ENCODE measurements around the gene PRX.
A peak's percentile ranks its signal among the peaks of the same experiment; 100 is the strongest.

PRX gene, protein sequence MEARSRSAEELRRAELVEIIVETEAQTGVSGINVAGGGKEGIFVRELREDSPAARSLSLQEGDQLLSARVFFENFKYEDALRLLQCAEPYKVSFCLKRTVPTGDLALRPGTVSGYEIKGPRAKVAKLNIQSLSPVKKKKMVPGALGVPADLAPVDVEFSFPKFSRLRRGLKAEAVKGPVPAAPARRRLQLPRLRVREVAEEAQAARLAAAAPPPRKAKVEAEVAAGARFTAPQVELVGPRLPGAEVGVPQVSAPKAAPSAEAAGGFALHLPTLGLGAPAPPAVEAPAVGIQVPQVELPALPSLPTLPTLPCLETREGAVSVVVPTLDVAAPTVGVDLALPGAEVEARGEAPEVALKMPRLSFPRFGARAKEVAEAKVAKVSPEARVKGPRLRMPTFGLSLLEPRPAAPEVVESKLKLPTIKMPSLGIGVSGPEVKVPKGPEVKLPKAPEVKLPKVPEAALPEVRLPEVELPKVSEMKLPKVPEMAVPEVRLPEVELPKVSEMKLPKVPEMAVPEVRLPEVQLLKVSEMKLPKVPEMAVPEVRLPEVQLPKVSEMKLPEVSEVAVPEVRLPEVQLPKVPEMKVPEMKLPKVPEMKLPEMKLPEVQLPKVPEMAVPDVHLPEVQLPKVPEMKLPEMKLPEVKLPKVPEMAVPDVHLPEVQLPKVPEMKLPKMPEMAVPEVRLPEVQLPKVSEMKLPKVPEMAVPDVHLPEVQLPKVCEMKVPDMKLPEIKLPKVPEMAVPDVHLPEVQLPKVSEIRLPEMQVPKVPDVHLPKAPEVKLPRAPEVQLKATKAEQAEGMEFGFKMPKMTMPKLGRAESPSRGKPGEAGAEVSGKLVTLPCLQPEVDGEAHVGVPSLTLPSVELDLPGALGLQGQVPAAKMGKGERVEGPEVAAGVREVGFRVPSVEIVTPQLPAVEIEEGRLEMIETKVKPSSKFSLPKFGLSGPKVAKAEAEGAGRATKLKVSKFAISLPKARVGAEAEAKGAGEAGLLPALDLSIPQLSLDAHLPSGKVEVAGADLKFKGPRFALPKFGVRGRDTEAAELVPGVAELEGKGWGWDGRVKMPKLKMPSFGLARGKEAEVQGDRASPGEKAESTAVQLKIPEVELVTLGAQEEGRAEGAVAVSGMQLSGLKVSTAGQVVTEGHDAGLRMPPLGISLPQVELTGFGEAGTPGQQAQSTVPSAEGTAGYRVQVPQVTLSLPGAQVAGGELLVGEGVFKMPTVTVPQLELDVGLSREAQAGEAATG (N-terminal part only)

GRCh38 chr19:40413291-40413845, at the start of gene PRX:
Gene PRX (minus strand): TSS chr19:40413378. CDS start chr19:40407932, 5,446 bp downstream.
- no peak for DNase-seq

- no peak for DNase-seq
Measured at GRCh38 chr19:40461669-40462221, 48.6 kb upstream of the PRX start.

GRCh38 chr19:40460185-40460584, 47.0 kb upstream of the PRX start:
- DNase-seq = no peak

GRCh38 chr19:40458597-40458974, 45.4 kb upstream of the PRX start:
- DNase-seq = no peak

DNA sequence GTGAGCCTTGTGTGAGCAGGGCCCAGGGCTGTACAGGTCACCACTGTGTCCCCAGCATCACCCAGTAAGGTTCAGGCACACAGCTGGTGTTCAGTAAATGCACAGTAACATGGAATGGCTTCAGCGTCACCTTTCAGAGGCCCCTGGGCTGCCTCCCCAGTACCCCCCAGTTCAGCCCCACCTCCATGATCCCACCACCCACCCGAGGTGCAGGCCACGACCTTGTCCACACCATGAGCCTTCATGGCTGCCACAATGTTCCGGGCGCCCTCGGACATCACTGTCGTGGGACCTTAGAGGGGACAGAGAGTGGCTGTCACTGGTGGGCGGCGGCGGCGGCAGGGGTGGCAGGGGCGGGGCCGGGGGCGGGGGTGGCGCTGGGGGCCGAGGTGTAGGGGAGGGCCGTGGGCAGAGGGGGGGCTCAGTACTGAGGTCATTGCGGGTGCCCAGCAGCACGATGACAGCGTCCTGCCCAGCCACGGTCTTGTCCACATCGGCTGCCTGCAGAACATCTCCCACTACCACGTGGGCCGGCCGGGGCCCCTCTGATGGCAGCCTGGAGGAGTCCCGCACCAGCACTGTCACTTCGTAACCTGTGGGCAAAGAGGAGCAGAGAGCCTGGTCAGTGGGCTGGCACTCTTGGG, 44.9 kb upstream of the PRX start:
- DNase-seq = no peak

DNA sequence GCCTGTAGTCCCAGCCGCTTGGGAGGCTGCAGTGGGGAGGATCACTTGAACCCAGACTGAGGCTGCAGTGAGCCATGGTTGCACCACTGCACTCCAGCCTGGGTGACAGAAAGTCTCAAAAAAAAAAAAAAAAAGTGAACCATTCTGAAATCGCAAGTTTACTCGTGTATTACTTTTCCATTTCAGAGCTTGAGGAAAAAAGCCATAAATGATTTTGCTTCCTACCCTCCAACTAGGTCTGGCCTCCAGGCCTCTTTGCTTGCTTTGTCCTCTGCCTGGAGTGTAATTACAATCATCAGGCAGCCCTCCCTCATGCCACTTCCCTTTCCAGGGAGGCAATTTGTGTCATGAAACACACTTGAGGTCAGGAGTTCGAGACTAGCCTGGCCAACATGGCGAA, 43.9 kb upstream of the PRX start:
- no peak for DNase-seq

- peak; percentile 46 for DNase-seq
Measured at GRCh38 chr19:40453943-40454342, 40.8 kb upstream of the PRX start.

DNA sequence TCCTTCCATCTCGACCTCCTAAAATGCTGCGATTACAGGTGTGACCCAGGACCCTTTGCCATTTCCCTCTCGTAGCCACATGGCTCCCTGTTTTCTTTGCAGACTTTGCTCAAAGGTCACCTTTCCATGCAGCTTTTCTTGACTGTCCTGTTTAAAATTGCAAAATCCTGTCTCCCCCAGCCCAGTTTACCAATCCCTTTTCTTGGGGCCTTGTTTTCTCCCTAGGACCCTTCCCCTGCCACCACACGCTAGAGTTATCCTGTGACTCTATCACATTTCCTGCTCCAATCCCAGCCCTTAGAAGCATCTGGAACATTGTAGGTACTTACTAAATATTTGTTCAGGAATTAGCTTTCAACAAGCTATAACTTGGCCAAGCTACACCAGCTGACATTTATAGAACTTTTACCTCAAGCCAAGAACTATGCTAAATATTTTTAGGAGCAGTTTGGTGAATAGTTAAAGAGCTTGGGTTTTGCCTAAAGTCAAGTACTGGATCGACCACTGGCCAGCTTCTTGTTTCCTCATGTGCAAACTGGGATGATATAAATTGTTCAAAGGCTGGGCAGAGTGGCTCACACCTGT, 40.1 kb upstream of the PRX start:
- no peak for DNase-seq

DNA sequence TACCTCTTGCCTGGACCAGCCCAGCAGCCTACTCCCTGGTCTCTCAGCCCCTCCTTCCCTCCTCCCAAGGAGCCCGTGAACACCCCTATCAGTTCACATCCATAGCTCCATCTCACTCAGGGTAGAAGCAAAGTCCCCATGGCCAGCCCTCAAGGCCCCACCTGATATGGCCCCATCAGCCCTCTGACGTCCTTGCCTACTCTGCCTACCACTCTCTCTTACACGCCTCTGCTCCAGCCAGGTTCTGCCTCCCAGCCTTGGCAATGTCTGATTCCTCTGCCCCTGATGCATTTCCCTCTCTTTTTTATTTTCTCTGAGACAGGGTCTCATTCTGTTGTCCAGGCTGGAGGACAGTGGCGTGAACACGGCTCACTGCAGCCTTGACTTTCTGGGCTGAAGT, 38.8 kb upstream of the PRX start:
- DNase-seq = no peak

- no peak for DNase-seq
Measured at GRCh38 chr19:40450664-40451063, 37.5 kb upstream of the PRX start.

DNA sequence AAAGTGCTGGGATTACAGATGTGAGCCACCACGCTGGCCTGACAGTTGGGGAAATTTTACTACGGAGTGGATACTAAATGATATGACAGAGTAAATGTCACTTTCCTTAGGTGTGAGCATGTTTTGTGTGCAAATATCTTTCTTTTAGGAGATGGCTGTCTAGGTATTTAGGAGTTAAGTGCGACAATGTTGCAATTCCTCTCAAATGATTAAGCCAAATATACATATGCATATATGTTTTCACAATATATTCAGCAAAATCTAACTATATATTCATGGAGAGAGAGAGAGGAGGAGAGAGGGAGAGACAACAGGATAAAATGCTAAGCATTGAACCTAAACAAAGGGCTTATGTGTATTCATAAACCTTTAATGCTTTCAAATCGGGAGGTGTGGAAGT, 36.3 kb upstream of the PRX start:
- DNase-seq = no peak

- no peak for DNase-seq
Measured at GRCh38 chr19:40446263-40446784, 33.1 kb upstream of the PRX start.

DNA sequence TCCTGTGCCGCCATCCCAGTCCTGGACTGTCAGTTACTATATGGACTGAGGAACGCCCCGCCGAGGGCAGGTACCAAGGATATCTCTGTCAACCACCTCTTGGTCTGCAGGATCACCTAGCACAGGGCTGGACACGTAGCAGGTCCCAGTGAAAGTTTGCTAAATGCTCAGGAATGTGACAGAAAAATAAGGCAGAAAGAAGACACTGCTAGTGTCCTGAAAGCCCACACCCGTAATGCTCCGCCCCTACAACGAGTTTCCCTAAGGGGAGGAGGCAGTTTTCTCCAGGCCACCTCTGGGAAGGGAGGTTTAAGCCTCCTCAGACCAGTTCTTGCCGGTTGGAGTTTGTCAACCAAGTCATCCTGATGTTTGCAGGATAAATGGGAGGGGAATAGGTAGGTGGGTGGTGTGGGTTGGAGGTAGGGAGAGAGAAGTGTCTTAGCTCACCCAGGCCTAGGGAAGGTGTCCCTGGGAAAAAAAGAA, 32.6 kb upstream of the PRX start:
- peak; percentile 27 for DNase-seq

- DNase-seq = no peak
Measured at GRCh38 chr19:40444825-40445312, 31.7 kb upstream of the PRX start.

GRCh38 chr19:40444000-40444824, 31.0 kb upstream of the PRX start, which contains the start of gene SERTAD3:
Gene SERTAD3 (minus strand): TSS chr19:40444335. CDS start chr19:40442080, 2,255 bp downstream.
- DNase-seq = peak; percentile 94

GRCh38 chr19:40443131-40443999, 30.2 kb upstream of the PRX start:
- peak; percentile 100 for DNase-seq

DNA sequence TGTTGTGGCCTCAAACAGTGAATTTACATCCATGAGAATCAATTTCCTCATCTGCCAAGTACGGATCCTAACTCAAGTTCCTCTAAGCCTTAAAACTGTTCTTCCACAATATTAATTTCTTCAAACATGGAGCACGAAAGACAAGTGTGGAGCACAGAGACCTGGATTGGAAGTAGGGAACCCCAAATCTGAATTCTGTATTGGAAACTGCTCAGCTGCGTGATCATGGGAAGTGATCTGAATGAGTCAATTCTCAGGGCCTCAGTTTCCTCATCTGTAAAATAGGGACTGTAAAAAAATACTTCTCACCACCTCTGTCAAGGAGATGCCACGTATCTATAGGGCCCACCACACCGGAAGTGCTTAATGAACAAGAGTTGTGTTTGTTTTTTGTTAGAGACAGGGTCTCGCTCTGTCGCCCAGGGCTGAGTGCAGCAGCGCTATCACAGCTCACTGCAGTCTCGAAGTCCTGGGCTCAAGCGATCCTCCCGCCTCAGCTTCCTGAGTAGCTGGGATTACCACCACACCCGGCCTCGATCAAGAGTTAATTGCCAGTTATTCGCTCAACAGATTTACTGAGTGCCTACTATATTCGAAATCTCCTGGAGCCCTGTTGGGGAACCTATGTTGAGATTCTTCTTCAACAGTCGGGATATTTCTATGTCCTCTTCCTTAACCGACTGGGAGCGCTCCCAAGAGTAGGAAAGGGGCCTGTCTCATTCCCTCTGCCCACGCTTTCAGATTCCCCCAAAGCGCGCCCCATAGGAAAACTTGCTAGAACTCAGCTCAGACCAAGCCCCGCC, 29.4 kb upstream of the PRX start:
- DNase-seq = no peak

- DNase-seq = no peak
Measured at GRCh38 chr19:40441719-40442253, 28.6 kb upstream of the PRX start.
